Measurements from ENCODE around the gene MRE11.

DNA sequence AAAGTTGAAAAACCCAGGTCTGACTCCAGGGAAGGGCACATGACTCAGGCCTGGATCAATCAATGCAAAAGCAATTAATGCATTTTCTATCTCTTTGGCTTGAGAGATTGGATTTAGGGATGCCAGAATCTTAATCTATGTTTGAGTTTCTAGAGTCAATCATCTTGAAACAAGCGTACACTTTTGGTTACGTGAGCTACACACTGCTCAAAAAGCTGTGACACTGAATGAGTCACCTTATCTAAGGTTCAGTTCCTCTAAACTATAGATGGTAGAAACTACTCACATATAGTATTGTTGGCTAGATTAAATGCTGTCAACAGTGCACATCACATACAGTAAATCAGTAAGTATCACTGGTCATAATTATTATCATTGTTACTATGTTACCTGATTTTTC is 24.2 kb downstream of the MRE11 start:
- no peak for TF ChIP-seq POLR2A (IDR thresholded peaks at IDR 0.05)
- TF ChIP-seq, protein P1, sequence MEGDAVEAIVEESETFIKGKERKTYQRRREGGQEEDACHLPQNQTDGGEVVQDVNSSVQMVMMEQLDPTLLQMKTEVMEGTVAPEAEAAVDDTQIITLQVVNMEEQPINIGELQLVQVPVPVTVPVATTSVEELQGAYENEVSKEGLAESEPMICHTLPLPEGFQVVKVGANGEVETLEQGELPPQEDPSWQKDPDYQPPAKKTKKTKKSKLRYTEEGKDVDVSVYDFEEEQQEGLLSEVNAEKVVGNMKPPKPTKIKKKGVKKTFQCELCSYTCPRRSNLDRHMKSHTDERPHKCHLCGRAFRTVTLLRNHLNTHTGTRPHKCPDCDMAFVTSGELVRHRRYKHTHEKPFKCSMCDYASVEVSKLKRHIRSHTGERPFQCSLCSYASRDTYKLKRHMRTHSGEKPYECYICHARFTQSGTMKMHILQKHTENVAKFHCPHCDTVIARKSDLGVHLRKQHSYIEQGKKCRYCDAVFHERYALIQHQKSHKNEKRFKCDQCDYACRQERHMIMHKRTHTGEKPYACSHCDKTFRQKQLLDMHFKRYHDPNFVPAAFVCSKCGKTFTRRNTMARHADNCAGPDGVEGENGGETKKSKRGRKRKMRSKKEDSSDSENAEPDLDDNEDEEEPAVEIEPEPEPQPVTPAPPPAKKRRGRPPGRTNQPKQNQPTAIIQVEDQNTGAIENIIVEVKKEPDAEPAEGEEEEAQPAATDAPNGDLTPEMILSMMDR (IDR thresholded peaks at IDR 0.05) = no peak
